ES-I3 (cell line): ENCODE results near the gene CCT4.
"Not testable (repeated sequence)": the region's sequence is repeated elsewhere in the genome, so short reads cannot be mapped to it uniquely, and the experiment has no call there.

Experiments used
- H3K36me3 ChIP-seq: 2 replicates; pipeline ENCODE4 v1.6.1; 2013; ENCODE audit warnings: mild to moderate bottlenecking, low read length, control low read depth, moderate library complexity; ENCODE audit not compliant: insufficient read depth
- H3K4me1 ChIP-seq: 2 replicates; pipeline ENCODE4 v1.6.1; 2013; ENCODE audit warnings: mild to moderate bottlenecking, control low read depth, low read length; ENCODE audit not compliant: insufficient read depth
- H3K9ac ChIP-seq: 2 replicates; pipeline ENCODE4 v1.6.1; 2013; ENCODE audit warnings: low read depth, mild to moderate bottlenecking, low read length, moderate library complexity
- H3K9me3 ChIP-seq: 2 replicates; pipeline ENCODE4 v1.6.1; 2013; ENCODE audit warnings: mild to moderate bottlenecking, low read length, moderate library complexity; ENCODE audit not compliant: control insufficient read depth, insufficient read depth

The CCT4 gene

DNA sequence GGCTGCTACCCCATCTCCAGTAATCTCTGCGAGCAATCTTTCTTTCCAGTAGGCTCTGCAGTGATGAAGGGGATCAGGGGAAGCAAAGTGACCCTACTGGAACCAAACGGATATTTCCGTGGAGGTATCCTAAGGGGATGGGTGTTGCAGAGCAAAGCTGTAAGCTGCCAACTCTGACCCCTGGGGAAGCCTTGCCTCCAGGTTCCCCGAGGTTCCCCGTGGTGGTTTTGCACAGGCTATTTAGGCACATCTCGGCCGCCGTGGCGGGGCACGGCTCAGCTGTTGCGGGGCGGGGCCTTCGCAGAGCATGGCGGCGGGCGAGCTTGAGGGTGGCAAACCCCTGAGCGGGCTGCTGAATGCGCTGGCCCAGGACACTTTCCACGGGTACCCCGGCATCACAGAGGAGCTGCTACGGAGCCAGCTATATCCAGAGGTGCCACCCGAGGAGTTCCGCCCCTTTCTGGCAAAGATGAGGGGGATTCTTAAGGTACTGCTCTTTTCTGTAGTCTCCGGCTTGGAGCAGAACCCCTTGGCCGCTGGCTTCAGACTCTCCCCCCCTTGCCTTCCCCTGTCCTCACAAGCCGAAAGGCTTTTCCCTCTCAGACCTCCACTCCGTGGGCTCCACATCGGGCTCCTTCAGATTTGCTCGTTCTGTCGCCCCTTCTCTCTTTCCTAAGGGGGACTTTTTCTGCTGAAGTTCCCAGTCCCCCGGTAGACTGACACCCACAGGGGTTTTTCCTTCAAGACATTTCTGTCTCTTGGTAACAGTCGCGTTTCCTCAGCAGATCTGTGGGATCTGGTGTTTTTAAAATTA is 17.1 kb upstream of the CCT4 start, which contains the start of gene COMMD1:
Gene COMMD1 (plus strand): TSS at position 303 of the 814 bp plus-strand sequence. CDS start 5 bp downstream, at position 308.
- Histone ChIP-seq H3K36me3 (no peaks in the 10 kb centered on the region), H3K9ac (peak within 1 kb of the TSS; percentile 96), H3K9me3 (no peaks in the 10 kb centered on the region), H3K4me1 (no peaks in the 10 kb centered on the region)

DNA sequence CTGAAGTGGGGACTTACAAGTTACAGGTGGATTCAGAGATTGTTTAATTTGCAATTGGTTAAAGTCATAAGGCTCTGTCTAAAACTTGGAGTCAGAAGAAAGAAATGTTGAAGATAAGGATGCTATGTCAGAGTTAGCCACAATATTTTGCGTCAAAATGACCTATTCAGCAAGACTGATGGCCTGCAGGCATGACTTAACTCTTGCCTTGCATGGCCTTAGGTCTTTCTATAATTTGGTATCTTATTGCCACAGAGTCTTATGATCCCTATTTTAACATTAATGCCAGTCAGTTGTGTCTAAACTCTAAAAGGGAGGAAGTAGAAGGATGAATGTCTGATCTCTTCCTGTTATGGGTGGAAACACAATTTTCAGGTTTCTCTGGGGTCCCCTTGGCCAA is 11.8 kb upstream of the CCT4 start:
- no peaks in the 10 kb centered on the region for H3K36me3 ChIP-seq
- H3K9ac ChIP-seq, result no peak overlapping the region
- H3K4me1 ChIP-seq, result no peaks in the 10 kb centered on the region
- H3K9me3 ChIP-seq, result no peaks in the 10 kb centered on the region

DNA sequence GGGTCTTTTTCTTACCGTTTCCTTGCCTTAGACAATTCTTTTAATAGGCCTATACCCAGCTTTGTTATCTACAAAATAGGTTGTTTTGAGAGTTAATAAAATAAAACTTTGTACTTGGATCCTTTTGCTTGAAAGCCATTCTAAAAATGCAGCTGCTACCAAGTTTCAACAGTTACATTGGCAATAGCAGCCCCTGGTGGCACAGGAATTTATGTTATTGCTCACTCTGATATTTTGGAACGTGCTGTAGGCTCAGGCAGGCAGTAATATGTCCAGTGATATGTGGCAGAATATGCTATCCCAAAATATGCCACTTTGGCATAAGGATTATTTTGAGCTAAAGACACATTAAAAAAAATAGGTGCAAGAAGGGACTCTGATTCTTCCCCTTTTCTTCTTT is 10.4 kb upstream of the CCT4 start:
- Histone ChIP-seq H3K9me3 (no peaks in the 10 kb centered on the region), H3K4me1 (no peaks in the 10 kb centered on the region), H3K36me3 (no peaks in the 10 kb centered on the region), H3K9ac (no peak overlapping the region)

DNA sequence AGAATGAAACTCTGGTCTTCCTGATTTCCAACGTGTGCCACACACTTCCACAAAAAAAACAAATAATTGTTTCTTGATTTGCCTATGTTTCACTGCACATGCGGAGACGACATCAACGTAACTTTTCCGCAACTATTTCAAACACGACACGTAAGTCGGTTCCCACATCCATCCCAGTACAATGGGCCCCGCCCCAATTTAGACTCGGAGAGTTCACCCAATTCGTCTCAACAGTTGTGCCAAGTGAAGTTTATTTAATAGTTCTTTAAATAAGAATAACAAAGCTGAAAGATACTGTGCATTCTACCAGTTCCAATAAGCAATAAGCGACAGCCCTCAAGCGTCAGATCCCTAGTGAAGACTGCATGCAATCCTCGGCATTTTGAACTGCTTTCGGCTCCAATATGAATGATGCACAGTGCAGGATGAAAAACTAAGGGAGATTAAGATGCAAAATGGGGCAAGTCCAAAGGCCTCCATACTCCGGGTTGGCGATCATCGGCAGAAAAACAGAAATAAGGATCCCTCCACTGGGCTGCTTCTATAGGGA is 664 bp downstream of the CCT4 start:
- peak overlapping the region; percentile 99 for H3K9ac ChIP-seq
- H3K36me3 ChIP-seq, result peaks cover 14% of the 10 kb centered on the region
- H3K9me3 ChIP-seq, result no peaks in the 10 kb centered on the region
- H3K4me1 ChIP-seq, result no peaks in the 10 kb centered on the region

DNA sequence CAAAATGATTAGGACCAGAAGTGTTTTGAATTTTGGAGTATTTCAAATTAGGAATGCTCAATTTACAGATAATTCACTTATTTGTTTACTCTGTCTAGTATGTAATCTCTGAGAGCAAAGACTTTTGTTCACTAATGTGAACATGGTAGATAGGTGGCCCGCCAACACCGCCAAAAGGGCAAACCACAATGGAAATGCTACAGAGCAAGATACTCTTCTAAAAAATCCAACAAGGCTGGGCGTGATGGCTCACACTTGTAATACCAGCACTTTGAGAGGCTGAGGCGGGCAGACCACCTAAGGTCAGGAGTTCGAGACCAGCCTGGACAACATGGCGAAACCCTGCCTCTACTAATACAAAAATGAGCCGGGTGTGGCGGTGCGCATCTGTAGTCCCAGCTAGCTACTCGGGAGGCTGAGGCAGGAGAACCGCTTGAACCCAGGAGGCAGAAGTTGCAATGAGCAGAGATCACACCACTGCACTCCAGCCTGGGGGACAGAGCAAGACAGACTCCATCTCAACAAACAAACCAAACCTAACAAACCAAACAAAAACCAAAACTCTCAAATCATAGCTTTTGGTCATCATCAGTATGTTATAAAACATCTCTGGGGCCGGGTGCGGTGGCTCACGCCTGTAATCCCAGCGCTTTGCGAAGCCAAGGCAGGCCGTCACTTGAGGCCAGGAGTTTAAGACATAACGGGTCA is 2.4 kb downstream of the CCT4 start:
- no peaks in the 10 kb centered on the region for H3K4me1 ChIP-seq
- H3K36me3 ChIP-seq, result peaks cover 20% of the 10 kb centered on the region
- H3K9ac ChIP-seq, result peak overlapping the region; percentile 11; the same call in 1 of the 2 replicates
- no peaks in the 10 kb centered on the region for H3K9me3 ChIP-seq

DNA sequence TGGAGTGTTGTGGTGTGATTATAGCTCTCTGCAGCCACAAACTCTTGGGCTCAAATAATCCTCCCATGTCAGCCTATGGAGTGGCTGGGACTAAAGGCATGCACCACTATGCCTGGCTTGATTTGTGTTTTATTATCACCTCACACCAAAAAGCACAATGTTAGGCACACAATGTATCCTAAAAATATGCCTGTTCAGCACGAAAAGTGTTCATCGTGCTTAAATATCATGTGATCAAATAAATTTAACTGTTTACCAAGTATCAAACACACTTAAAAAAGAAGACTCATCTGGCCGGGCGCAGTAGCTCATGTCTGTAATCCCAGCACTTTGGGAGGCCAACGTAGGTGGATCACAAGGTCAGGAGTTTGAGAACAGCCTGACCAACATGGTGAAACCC is 5.6 kb downstream of the CCT4 start:
- peaks cover 37% of the 10 kb centered on the region for H3K36me3 ChIP-seq

DNA sequence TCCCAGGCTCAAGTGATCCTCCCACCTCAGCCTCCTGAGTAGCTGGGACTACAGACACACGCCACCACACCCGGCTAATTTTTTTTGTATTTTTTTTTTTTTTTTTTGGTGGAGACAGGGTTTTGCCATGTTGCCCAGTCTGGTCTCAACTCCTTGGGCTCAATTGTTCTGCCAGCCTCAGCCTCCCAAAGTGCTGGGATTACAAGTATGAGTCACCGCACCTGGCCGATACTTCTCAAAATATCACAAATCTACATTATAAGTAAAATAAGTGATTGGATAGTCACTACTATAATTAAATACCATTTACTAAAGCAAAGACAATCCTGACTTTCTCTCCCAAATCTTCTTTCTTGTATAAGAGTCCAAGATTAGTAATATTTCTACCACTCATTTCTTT is 9.1 kb downstream of the CCT4 start:
- not testable (repeated sequence) for H3K9me3 ChIP-seq, H3K9ac ChIP-seq, H3K4me1 ChIP-seq
- peaks cover 45% of the 10 kb centered on the region for H3K36me3 ChIP-seq

More for the DNA sequence above, 5.6 kb downstream of the CCT4 start:
- H3K9me3 ChIP-seq, result no peaks in the 10 kb centered on the region
- no peaks in the 10 kb centered on the region for H3K4me1 ChIP-seq
- no peak overlapping the region for H3K9ac ChIP-seq

DNA sequence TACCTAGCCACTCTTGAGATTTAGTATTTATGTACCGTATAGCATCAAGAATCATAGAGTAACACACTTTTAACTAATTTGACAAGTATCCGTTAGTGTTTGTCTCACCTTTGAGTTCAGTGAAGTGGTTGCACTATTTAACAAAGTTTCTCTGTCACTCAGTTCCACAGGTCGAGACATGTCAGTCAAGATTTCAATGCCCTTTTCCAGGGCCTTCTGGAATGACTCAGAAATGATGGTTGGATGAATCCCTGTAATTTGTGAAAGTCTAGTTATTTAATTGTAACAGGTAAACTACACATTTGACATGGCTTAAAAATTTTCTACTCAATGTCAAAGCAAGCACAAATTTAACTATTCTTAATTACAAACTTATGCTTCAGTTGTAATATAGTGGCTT is 9.7 kb downstream of the CCT4 start:
- Histone ChIP-seq H3K4me1 (no peaks in the 10 kb centered on the region), H3K9ac (no peak overlapping the region), H3K9me3 (no peaks in the 10 kb centered on the region), H3K36me3 (peaks cover 45% of the 10 kb centered on the region)

DNA sequence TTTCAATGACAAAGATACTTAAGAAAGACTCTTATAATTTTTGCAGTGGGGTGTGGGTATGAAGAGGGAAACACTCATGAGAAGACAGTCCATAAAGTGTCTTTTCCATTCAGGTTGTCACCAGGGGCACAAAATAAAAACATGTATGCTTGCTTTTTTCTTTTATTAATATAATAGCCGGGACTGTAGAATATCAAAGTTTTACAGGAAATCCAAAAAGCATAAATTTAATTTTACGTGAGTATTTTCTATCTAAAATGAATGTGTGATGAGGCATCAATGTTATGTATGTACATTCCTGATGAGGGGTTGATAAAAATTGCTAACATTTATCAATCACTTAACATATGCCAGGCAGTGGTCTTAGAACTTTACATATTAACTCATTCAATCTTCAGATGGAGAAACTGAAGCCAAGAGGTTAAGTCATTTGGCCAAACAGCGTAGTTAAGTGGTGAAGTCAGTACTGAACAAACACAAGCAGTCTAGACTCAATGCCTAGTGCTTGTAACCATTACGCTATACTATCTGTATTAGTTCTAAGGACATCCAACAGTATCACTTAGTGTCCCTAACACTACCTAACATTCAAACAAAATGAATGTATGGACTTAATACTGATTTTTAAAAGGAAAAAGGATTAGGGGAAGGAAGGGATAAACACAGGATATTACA is 10.7 kb downstream of the CCT4 start:
- Histone ChIP-seq H3K9me3 (no peaks in the 10 kb centered on the region), H3K4me1 (no peaks in the 10 kb centered on the region), H3K9ac (no peak overlapping the region), H3K36me3 (peaks cover 40% of the 10 kb centered on the region)

DNA sequence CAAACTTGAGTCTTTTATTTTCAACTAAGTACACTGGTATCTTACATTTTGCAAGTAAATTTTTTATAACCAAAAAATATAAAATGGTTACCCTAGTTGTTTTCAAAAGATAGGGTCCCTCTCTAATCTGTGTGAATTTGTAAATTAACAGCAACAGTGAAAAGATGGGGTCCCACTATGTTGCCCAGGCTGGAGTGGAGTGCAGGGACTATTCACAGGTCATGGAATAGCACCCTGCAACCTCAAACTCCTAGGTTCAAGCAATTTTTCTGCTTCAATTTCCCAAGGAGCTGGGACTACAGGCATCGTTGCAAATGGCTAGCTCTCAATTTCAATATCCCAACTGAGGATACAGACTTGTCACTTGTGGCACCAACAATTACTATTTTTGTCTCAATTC is 12.1 kb downstream of the CCT4 start:
- Histone ChIP-seq H3K36me3 (peaks cover 44% of the 10 kb centered on the region), H3K4me1 (no peaks in the 10 kb centered on the region), H3K9ac (no peak overlapping the region), H3K9me3 (no peaks in the 10 kb centered on the region)

DNA sequence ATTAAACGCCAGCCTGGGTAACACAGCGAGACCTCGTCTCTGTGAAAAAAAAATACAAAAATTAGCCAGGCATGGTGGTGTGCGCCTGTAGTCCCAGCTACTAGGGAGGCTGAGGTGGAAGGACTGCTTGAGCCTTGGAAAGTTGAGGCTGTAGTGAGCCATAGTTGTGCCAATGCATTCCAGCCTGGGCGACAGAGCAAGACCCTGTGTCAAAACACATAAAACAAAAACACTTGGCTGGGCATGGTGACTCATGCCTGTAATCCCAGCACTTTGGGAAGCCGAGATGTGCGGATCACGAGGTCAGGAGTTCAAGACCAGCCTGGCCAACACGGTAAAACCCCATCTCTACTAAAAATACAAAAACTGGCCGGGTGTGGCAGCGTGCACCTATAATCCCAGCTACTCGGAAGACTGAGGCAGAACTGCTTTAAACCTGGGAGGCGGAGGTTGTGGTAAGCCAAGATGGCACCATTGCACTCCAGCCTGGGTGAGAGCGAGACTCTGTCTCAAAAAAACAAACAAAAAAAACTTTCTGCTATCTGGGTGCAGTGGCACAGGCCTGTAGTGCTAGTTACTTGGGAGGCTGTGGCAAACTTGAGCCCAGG is 21.9 kb downstream of the CCT4 start:
- H3K36me3 ChIP-seq, result peaks cover 18% of the 10 kb centered on the region
- not testable (repeated sequence) for H3K9ac ChIP-seq, H3K4me1 ChIP-seq

DNA sequence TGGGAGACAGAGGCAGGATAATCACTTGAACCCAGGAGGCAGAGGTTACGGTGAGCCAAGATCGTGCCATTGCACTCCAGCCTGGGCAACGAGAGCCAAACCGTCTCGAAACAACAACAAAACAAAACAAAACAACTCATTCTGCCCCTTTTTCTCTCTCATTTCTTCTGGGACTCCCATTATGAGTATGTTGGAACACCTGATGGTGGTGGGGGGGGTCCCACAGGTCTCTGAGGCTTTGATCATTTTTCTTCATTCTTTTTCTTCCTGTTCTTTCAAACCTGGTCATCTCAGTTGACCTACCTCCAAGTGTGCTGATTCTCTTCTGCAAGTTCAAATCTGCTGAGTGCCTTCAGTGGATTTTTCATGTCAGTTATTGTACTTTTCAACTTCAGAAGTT is 26.4 kb downstream of the CCT4 start:
- H3K9me3 ChIP-seq, result no peaks in the 10 kb centered on the region
- peaks cover 8% of the 10 kb centered on the region for H3K36me3 ChIP-seq
- H3K4me1 ChIP-seq, result no peaks in the 10 kb centered on the region
- no peak overlapping the region for H3K9ac ChIP-seq

More for the DNA sequence above, 21.9 kb downstream of the CCT4 start:
- not testable (repeated sequence) for H3K9me3 ChIP-seq

DNA sequence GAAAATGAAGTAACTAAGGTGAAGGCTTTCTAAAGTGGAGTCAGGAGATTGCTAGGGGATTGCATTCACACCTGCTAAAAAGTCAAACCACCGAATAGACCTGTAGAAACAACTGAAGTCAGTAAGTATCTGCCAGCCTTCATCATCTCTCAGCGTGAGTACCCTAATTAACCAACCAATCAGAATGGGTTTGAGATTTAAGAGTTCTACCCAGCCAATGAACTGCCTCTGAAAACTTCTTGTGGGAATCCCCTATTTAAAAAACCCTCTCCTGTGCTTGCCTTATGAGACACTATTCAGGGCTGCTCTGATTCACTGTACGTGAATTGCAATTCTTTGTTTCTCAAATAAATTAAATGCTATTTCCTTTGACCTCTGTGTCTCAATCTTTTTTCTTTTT is 31.2 kb downstream of the CCT4 start:
- H3K36me3 ChIP-seq, result no peaks in the 10 kb centered on the region
- H3K9me3 ChIP-seq, result no peaks in the 10 kb centered on the region
- no peaks in the 10 kb centered on the region for H3K4me1 ChIP-seq
- H3K9ac ChIP-seq, result no peak overlapping the region

DNA sequence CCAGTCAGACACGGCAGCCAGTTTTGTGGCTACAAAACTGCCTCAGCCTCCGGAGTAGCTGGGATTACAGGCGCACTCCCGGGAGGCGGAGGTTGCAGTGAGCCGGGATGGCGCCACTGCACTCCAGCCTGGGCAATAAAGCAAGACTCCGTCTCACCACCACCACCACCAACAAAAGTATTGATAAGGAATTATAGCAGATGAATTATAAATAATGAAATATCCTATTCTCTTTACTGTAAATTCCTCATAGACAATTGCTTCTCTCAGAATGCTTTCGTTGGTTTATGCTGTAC is 33.2 kb downstream of the CCT4 start:
- Histone ChIP-seq H3K9me3 (no peaks in the 10 kb centered on the region), H3K36me3 (no peaks in the 10 kb centered on the region), H3K9ac (peak overlapping the region; percentile 64), H3K4me1 (no peaks in the 10 kb centered on the region)
